Measurements from ENCODE around the gene CCSER2. TPM values are rescaled to one million over a fixed set of nuclear protein-coding genes. Genes with fewer than 3 reads are reported as not detected.

Gene CCSER2
- total RNA-seq, 1 experiment from 2014 or later, result 28.9 TPM

GRCh38 chr10:84460520-84460919, 132.1 kb downstream of the CCSER2 start:
- intact Hi-C loops (cut with micrococcal nuclease), result no loop called here
- Histone ChIP-seq H3K36me3 (ENCODE audit: control insufficient read depth in 1 of 2, insufficient read depth in 2 of 2, low read length in 2 of 2) (no peaks in the 10 kb centered on the region), H4K20me1 (ENCODE audit: insufficient read depth) (no peaks in the 10 kb centered on the region), H3K79me2 (ENCODE audit: insufficient read depth, low read length) (no peaks in the 10 kb centered on the region), H3K9me3 (ENCODE audit: control insufficient read depth in 1 of 2, insufficient read depth in 1 of 2, low read depth in 1 of 2, low read length in 2 of 2) (0 out of 4 replicates have a peak, but pooled peaks cover 0 to 4% of the 10 kb centered on the region in 2 experiments), H3K4me2 (ENCODE audit: low read length) (no peak overlapping the region), H3K9ac (ENCODE audit: low read length) (no peak overlapping the region), H3K4me3 (replicated peaks in 1 of 2; ENCODE audit: low read depth in 1 of 2, low read length in 2 of 2) (no peak overlapping the region), H2AFZ (ENCODE audit: low read depth, low read length, poor library complexity, severe bottlenecking) (no peak overlapping the region), H3K4me1 (ENCODE audit: control insufficient read depth in 1 of 2, insufficient read depth in 2 of 2, low read length in 2 of 2) (no peaks in the 10 kb centered on the region), H3K9me2 (ENCODE audit: insufficient read depth) (no peaks in the 10 kb centered on the region), H3K27me3 (ENCODE audit: insufficient read depth, low read length) (no peaks in the 10 kb centered on the region), H3K27ac (ENCODE audit: low read depth, low read length) (no peak overlapping the region)
- POLR2A ChIA-PET, result no interaction called here
- RAD21 ChIA-PET (ENCODE audit: low non-redundant PET in 1 of 2, low total read pairs in 2 of 2, uncharacterized antibody in 2 of 2, unreplicated experiment in 2 of 2), result no interaction called here
- CTCF ChIA-PET, result no interaction called here
- no peak for TF ChIP-seq SRF (IDR thresholded peaks at IDR 0.05; ENCODE audit: low read depth)
- TF ChIP-seq TCF7L2 (IDR thresholded peaks at IDR 0.05; ENCODE audit: borderline replicate concordance, extremely low read depth, insufficient read depth, insufficient read length), result no peak
- no peak for TF ChIP-seq POLR2AphosphoS5 (IDR thresholded peaks at IDR 0.05; ENCODE audit: low read depth, low read length)
- no peak for TF ChIP-seq REST (IDR thresholded peaks at IDR 0.05; ENCODE audit: low read depth)
- TF ChIP-seq ZNF274 (IDR thresholded peaks at IDR 0.05; ENCODE audit: low read depth, low read length), result no peak
- no peak for TF ChIP-seq CEBPB (IDR thresholded peaks at IDR 0.05; ENCODE audit: low read depth)
- ATAC-seq (no peak), DNase-seq (ENCODE audit: low read depth, low spot score) (no peak)
- no TSS peak for BruUV-seq (replicated peaks)

- peaks cover 0 to 8% of the 10 kb centered on the region in 2 experiments; a peak in 3 of 4 replicates for H3K4me1 ChIP-seq (ENCODE audit: control insufficient read depth in 1 of 2, insufficient read depth in 2 of 2, low read length in 2 of 2)
- ChIA-PET CTCF (no interaction called here), RAD21 (ENCODE audit: low non-redundant PET in 1 of 2, low total read pairs in 2 of 2, uncharacterized antibody in 2 of 2, unreplicated experiment in 2 of 2) (no interaction called here), POLR2A (no interaction called here)
- ATAC-seq (no peak), DNase-seq (ENCODE audit: low read depth, low spot score) (no peak)
- H3K9me2 ChIP-seq (ENCODE audit: insufficient read depth), result no peaks in the 10 kb centered on the region
- no peak overlapping the region for H3K4me3 ChIP-seq (replicated peaks in 1 of 2; ENCODE audit: low read depth in 1 of 2, low read length in 2 of 2)
- no peaks in the 10 kb centered on the region for H4K20me1 ChIP-seq (ENCODE audit: insufficient read depth)
- H3K4me2 ChIP-seq (ENCODE audit: low read length), result 0 out of 2 replicates have a peak overlapping the region, but pooled peaks have one; percentile 3
- no peak overlapping the region for H3K9ac ChIP-seq (ENCODE audit: low read length)
- no peaks in the 10 kb centered on the region for H3K79me2 ChIP-seq (ENCODE audit: insufficient read depth, low read length)
- no peak overlapping the region for H2AFZ ChIP-seq (ENCODE audit: low read depth, low read length, poor library complexity, severe bottlenecking)
- H3K36me3 ChIP-seq (ENCODE audit: control insufficient read depth in 1 of 2, insufficient read depth in 2 of 2, low read length in 2 of 2), result no peaks in the 10 kb centered on the region
- H3K27ac ChIP-seq (ENCODE audit: low read depth, low read length), result no peak overlapping the region
- H3K9me3 ChIP-seq (ENCODE audit: control insufficient read depth in 1 of 2, insufficient read depth in 1 of 2, low read depth in 1 of 2, low read length in 2 of 2), result no peaks in the 10 kb centered on the region
- BruUV-seq (replicated peaks), result no TSS peak
- intact Hi-C loops (cut with micrococcal nuclease), result no loop called here
- H3K27me3 ChIP-seq (ENCODE audit: insufficient read depth, low read length), result no peaks in the 10 kb centered on the region
- TF ChIP-seq TCF7L2 (IDR thresholded peaks at IDR 0.05; ENCODE audit: borderline replicate concordance, extremely low read depth, insufficient read depth, insufficient read length), result no peak
- no peak for TF ChIP-seq ATF3 (IDR thresholded peaks at IDR 0.05)
- no peak for TF ChIP-seq FOSL1 (IDR thresholded peaks at IDR 0.05; ENCODE audit: low read depth)
- TF ChIP-seq EGR1 (IDR thresholded peaks at IDR 0.05; ENCODE audit: low read depth), result no peak
- no peak for TF ChIP-seq CEBPB (IDR thresholded peaks at IDR 0.05; ENCODE audit: low read depth)
- TF ChIP-seq SIN3A (IDR thresholded peaks at IDR 0.05; ENCODE audit: low read depth), result no peak
- no peak for TF ChIP-seq ELF1 (IDR thresholded peaks at IDR 0.05; ENCODE audit: borderline replicate concordance, low read depth)
- TF ChIP-seq SRF (IDR thresholded peaks at IDR 0.05; ENCODE audit: low read depth), result no peak
- no peak for TF ChIP-seq CTCF (IDR thresholded peaks at IDR 0.05 in 2 of 3, conservative IDR thresholded peaks at IDR 0.05 in 1 of 3; ENCODE audit: borderline replicate concordance in 1 of 3, insufficient read depth in 1 of 3, low read depth in 2 of 3, low read length in 2 of 3)
- no peak for TF ChIP-seq POLR2A (IDR thresholded peaks at IDR 0.05; ENCODE audit: borderline replicate concordance, extremely low read depth, insufficient read depth, insufficient read length)
- no peak for TF ChIP-seq CBX3 (IDR thresholded peaks at IDR 0.05; ENCODE audit: low read depth)
These were observed 141.1 kb downstream of the CCSER2 start for GRCh38 chr10:84469470-84469869.
